ENCODE data around the gene MOB3B. TPM values are rescaled to one million over a fixed set of nuclear protein-coding genes. Genes with fewer than 3 reads are reported as not detected.

MOB3B gene
- total RNA-seq, 2 experiments from 2014 or later, result 0.05 to 0.13 TPM

DNA sequence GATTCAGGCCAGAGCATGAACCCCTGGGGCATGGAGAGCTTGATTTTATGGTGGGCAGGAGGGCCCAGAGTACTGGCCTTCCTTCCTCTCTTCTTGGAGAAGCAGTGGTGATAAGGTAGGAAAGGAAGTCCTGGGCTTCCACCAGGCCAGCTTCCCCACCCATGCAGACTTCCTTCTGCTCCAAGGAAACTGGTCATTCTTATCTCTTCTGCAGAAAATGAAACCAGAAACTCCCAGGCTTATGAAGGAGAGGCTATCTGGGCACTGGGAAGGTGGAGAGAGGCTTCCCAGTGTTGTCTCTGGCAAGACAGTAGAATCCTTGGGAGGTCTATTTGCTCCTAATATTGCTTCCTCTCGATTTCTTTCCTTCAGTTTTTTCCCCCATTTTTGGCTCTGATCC, 122.1 kb downstream of the MOB3B start:
- no peaks in the 10 kb centered on the region for H3K4me1 Mint-ChIP-seq
- POLR2A ChIA-PET, result no interaction called here
- DNase-seq, result no peak
- H3K27me3 Mint-ChIP-seq, result peaks cover 4% of the 10 kb centered on the region
- no peak overlapping the region for H3K27ac Mint-ChIP-seq
- CTCF ChIA-PET, result no interaction called here
- no peak overlapping the region for H3K4me3 Mint-ChIP-seq
- H3K36me3 Mint-ChIP-seq (ENCODE audit: low read depth), result no peaks in the 10 kb centered on the region
- H3K9me3 Mint-ChIP-seq, result no peaks in the 10 kb centered on the region

DNA sequence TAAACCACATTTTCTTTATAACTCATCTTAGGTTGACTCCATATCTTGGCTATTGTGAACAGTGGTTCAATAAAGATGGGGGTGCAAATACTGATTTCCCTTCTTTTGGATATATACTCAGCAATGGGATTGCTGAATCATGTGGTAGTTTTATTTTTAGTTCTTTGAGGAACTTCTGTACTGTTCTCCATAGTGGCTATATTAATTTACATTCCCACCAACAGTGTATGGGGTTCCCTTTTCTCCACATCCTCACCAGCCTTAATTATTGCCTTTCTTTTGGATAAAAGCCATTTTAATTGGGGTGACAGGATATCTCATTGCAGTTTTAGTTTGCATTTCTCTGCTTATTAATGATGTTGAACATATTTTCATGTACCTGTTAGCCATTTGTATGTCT, 125.0 kb downstream of the MOB3B start:
- ChIA-PET CTCF (no interaction called here), POLR2A (no interaction called here)
- no peaks in the 10 kb centered on the region for H3K9me3 Mint-ChIP-seq
- H3K4me1 Mint-ChIP-seq, result no peaks in the 10 kb centered on the region
- H3K27ac Mint-ChIP-seq, result no peak overlapping the region
- no peak overlapping the region for H3K4me3 Mint-ChIP-seq
- no peaks in the 10 kb centered on the region for H3K36me3 Mint-ChIP-seq (ENCODE audit: low read depth)
- no peak for DNase-seq
- peaks cover 4% of the 10 kb centered on the region for H3K27me3 Mint-ChIP-seq

DNA sequence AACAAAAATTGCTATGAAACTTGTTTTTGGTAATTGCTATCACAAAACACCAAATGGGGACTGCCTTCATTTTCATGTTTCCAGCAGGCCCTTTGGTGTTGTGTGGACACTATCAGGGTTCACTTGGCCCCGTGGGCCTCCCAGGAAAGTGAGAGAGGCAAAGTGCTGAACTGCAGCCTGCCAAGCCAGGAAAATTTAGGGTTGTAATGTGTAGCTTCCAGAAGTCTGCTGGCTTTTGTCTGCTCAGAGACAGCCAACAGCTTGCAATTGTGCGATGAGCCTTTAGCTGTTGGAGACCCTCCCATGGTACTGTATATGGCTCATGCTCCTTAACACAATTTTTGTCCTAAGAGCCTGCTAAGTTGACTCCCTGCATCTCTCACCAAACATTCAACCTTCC, 127.0 kb downstream of the MOB3B start:
- no peaks in the 10 kb centered on the region for H3K4me1 Mint-ChIP-seq
- H3K4me3 Mint-ChIP-seq, result no peak overlapping the region
- H3K27me3 Mint-ChIP-seq, result peaks cover 4% of the 10 kb centered on the region
- no peak for DNase-seq
- no peaks in the 10 kb centered on the region for H3K9me3 Mint-ChIP-seq
- no peaks in the 10 kb centered on the region for H3K36me3 Mint-ChIP-seq (ENCODE audit: low read depth)
- CTCF ChIA-PET, result no interaction called here
- POLR2A ChIA-PET, result no interaction called here
- H3K27ac Mint-ChIP-seq, result no peak overlapping the region

DNA sequence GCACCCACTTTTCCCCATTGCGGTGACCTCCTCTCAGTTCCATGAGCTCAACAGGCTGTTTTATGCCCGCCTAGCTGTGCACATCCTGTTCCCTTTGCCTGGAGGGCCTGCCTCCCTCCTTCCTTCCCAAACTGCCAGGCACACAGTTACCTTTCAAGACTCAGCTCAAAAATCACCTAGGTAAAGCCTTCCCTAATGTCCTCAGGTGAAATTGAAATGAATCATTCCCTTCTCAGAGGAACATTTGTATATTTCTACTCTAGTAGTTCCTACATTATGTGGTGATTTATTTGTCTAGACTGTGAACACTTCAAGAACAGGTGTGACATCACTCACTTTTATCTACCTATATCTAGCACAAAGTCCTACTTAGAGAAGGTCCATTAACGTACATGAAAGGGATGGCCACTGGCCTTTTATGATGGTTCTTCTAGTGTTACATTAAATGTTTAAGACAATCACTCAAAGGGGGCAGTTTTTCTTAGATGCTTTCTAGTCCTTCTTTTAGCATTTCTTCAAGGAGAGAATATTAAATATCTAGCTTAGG, 129.2 kb downstream of the MOB3B start:
- Mint-ChIP-seq H3K36me3 (ENCODE audit: low read depth) (no peaks in the 10 kb centered on the region), H3K27ac (no peak overlapping the region), H3K27me3 (peaks cover 9% of the 10 kb centered on the region), H3K9me3 (no peaks in the 10 kb centered on the region), H3K4me1 (no peaks in the 10 kb centered on the region), H3K4me3 (no peak overlapping the region)
- ChIA-PET POLR2A (no interaction called here), CTCF (no interaction called here)
- no peak for DNase-seq

DNA sequence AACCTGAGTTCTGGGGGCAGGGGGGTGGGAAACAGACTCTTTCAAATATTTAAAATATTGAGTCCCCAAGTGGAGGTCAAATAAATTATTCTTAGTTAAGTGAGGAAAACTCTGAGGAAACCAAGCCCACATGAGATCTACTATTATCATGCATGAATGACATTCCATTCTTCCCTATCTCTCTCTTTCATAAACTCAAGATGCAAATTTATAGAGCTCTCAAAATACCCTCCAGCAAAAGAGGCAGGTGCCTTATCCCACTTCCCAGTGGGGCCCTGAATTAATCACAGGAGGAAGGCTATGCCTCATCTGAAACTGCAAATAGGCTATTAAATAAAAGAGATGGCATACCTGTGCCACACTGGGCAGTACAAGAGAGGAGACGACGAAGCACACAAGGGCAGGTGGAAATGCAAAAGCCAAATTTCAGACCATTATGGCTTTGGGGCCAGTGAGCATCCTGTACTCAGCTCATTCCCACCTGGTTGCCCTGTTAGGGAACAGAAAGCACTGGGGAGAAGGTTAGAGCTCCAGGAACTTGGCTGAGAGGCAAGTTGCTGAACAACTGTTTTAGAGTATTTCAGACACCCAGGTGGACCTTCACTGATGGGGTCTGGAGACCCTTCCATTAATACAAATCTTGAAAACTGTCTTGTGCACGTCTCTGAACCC, 130.5 kb downstream of the MOB3B start:
- no peak overlapping the region for H3K27ac Mint-ChIP-seq
- ChIA-PET CTCF (no interaction called here), POLR2A (no interaction called here)
- H3K9me3 Mint-ChIP-seq, result no peaks in the 10 kb centered on the region
- H3K36me3 Mint-ChIP-seq (ENCODE audit: low read depth), result no peaks in the 10 kb centered on the region
- no peaks in the 10 kb centered on the region for H3K4me1 Mint-ChIP-seq
- no peak overlapping the region for H3K4me3 Mint-ChIP-seq
- H3K27me3 Mint-ChIP-seq, result peaks cover 12% of the 10 kb centered on the region
- DNase-seq, result no peak

DNA sequence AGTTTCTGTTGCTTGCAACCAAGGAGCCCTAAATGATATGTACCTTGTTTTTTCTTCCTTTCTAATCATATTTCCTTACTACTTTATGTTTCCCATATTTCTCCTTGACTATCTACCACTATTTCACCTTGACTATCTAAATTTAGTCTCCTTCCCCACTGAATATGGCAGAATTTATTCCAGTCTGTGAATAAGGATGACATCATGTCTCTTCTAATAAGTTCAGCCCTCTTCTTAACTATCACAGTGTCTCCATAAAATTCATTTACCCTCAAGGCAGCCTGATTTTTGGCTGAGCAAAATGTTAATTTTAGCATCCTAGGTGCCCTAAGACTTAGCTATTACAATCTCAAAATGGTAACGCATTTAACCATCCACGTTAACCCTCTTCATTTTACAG, 133.1 kb downstream of the MOB3B start:
- H3K4me1 Mint-ChIP-seq, result no peaks in the 10 kb centered on the region
- CTCF ChIA-PET, result no interaction called here
- H3K27ac Mint-ChIP-seq, result no peak overlapping the region
- H3K36me3 Mint-ChIP-seq (ENCODE audit: low read depth), result no peaks in the 10 kb centered on the region
- H3K27me3 Mint-ChIP-seq, result peaks cover 21% of the 10 kb centered on the region
- H3K4me3 Mint-ChIP-seq, result no peak overlapping the region
- no peak for DNase-seq
- POLR2A ChIA-PET, result no interaction called here
- no peaks in the 10 kb centered on the region for H3K9me3 Mint-ChIP-seq

DNA sequence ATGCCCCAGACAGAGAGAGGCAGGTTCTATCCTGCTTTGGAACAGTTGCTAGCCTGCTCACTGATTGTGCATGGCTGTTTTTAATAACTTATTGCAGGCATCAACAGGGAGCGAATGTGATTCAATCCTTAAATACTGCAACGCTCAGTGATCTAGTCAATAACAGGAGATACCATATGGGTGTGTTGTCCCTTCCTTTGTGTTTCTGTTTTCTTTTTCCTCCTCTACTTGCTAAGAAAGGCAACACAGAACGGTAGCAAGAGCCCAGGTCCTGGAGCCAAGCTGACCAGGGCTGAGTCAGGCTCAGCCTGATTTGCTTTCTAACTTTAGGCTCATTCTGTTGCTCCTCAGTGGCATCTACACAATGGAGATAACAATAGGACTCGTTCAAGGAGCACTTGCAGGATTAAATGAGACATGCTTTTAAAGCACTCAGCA, 134.1 kb downstream of the MOB3B start:
- POLR2A ChIA-PET, result no interaction called here
- Mint-ChIP-seq H3K4me1 (no peaks in the 10 kb centered on the region), H3K36me3 (ENCODE audit: low read depth) (no peaks in the 10 kb centered on the region), H3K27me3 (peaks cover 21% of the 10 kb centered on the region), H3K27ac (no peak overlapping the region), H3K4me3 (no peak overlapping the region), H3K9me3 (no peaks in the 10 kb centered on the region)
- DNase-seq, result no peak
- CTCF ChIA-PET, result no interaction called here

DNA sequence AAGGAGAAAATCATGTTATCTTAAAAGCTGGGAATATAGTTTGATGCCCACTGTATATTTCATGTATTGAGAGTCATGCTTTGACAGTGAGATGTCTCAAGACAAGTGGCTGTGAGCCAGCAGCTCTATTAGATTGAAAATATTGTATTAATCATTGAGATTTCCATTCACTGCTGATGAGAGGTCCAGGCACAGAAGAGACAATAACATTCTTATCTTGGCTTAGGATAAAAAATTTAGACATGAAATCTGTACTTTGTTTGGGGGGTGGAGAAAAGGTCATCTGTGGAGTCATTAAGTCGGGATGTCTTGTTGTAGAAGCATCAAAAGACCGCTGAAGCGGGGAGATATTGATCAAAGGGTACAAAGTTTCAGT, 134.8 kb downstream of the MOB3B start:
- H3K27me3 Mint-ChIP-seq, result peaks cover 23% of the 10 kb centered on the region
- POLR2A ChIA-PET, result no interaction called here
- no peak overlapping the region for H3K27ac Mint-ChIP-seq
- CTCF ChIA-PET, result no interaction called here
- no peak for DNase-seq
- no peaks in the 10 kb centered on the region for H3K9me3 Mint-ChIP-seq
- no peaks in the 10 kb centered on the region for H3K36me3 Mint-ChIP-seq (ENCODE audit: low read depth)
- no peaks in the 10 kb centered on the region for H3K4me1 Mint-ChIP-seq
- H3K4me3 Mint-ChIP-seq, result no peak overlapping the region

DNA sequence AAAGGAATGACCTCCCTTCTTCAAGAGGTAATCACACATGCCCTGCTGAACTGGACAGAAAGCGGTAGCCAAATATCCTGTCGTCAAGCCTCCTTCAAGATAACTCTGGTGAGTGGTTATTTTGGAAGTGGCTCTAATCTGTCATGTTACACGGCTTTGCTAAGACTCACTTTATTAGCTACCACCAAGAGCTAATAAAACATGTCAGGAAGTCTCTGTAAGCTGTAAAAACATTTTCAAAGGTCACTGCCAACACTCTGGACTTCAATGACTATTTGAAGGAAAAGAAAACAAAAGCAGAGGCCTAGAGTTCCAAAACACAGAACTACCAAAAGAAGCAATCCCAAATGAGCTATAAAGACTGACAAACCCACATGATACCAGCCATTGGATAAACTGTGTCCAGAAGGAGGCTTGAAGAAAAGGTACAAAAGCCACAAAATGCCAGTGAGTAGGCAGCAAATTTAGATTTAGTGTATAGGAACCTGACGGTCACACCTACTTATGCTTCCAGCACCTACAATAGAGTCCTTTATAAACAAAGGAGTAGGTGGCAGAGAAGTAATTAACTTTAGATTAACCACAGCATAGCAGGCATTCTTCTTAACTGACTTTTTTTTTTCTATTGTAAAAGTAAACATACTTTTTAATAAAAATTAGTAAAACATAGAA, 135.3 kb downstream of the MOB3B start:
- POLR2A ChIA-PET, result no interaction called here
- Mint-ChIP-seq H3K4me1 (no peaks in the 10 kb centered on the region), H3K36me3 (ENCODE audit: low read depth) (no peaks in the 10 kb centered on the region), H3K4me3 (no peak overlapping the region), H3K27me3 (peaks cover 25% of the 10 kb centered on the region), H3K27ac (no peak overlapping the region), H3K9me3 (no peaks in the 10 kb centered on the region)
- DNase-seq, result no peak
- CTCF ChIA-PET, result no interaction called here

DNA sequence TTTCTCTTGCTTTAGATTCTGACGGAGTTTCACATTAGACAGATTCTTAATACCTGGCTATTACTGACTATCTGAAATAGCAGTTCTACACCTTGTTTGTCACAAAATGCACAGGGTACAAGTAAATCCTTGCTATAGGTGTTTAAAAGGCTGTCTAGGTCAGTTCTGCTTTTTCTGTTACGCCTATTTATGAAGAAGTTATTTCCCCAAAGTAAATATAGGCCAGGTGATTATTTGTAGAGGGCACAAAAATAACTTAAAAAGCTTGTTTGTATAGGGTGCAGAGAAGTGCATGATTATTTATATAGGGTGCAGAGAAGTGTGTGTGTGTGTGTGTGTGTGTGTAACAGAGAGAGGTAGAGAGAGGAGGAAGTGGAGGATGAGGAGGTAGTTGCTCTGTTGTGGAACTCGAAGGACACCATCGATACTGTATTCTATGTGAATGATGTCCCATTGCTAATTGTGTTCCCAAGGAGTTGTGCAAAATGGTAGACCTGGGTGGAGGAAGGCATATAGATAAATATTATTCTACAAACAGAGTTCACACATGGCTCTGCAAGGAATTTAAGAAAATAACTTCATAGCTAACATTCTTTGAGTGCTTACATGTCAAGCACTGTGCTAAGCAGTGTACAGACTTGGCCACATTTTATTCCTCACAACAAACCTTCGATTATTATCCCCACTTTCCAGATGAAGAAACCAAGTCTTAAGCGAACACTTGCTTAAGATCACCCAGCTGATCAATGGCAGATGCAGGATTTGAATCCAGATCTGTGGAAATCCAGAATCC, 136.4 kb downstream of the MOB3B start:
- no peaks in the 10 kb centered on the region for H3K9me3 Mint-ChIP-seq
- no peak overlapping the region for H3K27ac Mint-ChIP-seq
- no peak overlapping the region for H3K4me3 Mint-ChIP-seq
- ChIA-PET POLR2A (no interaction called here), CTCF (no interaction called here)
- no peak for DNase-seq
- no peaks in the 10 kb centered on the region for H3K4me1 Mint-ChIP-seq
- peaks cover 27% of the 10 kb centered on the region for H3K27me3 Mint-ChIP-seq
- H3K36me3 Mint-ChIP-seq (ENCODE audit: low read depth), result no peaks in the 10 kb centered on the region

DNA sequence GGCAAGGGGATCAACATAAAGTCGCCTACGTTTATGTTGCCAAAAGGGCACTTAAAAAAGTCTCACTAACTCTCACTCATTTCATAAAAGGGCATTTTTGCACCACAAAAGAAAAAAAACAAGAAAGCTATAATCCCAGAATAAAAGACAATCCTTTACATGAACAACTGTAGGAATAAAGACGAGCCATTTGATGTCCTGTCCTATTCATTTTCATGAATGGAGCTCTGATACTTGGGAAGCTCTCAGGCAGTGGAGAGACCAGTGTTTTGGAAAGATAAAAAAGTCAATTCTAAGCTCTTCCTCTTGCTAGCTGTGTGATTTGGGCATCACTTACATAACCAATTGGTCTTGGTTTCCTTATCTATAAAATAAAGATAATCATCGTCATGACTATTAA, 137.2 kb downstream of the MOB3B start:
- CTCF ChIA-PET, result no interaction called here
- Mint-ChIP-seq H3K27me3 (peaks cover 27% of the 10 kb centered on the region), H3K9me3 (no peaks in the 10 kb centered on the region), H3K27ac (no peak overlapping the region), H3K4me1 (no peaks in the 10 kb centered on the region), H3K36me3 (ENCODE audit: low read depth) (no peaks in the 10 kb centered on the region), H3K4me3 (no peak overlapping the region)
- DNase-seq, result no peak
- POLR2A ChIA-PET, result no interaction called here

DNA sequence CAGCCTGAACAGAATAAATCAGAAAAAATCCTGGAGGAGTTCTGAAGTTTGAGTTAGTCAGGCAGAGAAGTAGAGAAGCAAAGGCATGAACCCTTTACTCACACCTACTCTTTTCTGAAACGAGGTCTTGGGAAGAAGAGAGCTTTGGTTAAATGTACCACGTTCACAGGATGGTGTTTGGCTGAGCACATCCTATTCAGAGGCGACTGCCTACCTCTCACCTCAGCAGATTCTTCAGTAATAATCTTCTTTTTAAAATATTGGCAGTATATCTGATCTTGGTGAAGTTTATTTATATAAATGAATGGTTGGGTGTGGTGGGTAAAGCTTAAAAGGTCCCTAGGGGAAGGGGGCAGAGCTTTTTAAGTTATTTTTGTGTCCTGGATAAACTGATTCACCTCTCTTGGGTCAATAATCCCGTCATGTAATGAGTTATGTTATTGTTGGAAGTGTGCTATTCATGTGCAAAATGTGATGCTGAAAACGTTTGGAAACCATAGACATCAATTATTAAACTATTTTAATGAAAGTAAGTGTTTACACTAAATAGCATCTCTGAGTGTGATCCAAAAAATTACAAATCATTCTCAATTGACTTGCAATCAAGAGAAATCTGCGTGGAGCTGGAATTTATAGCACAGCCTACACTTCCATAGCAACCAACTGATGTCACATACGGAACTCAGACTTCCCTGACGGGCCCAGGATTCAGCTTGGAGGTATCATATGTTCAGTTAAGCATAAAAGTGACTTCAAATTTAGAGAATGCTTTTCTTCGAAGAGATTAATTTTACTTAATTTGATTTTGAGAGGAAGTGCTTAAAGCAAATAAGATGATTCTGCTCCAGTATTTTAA, 138.3 kb downstream of the MOB3B start:
- Mint-ChIP-seq H3K9me3 (no peaks in the 10 kb centered on the region), H3K4me3 (no peak overlapping the region), H3K27me3 (peaks cover 25% of the 10 kb centered on the region), H3K36me3 (ENCODE audit: low read depth) (no peaks in the 10 kb centered on the region), H3K27ac (no peak overlapping the region), H3K4me1 (no peaks in the 10 kb centered on the region)
- ChIA-PET CTCF (interaction anchor here (1.0 kb wide), 1 partner anchor 138 kb away, joined by 3 read pairs; the partner anchor contains the start of gene MOB3B), POLR2A (no interaction called here)
- no peak for DNase-seq

DNA sequence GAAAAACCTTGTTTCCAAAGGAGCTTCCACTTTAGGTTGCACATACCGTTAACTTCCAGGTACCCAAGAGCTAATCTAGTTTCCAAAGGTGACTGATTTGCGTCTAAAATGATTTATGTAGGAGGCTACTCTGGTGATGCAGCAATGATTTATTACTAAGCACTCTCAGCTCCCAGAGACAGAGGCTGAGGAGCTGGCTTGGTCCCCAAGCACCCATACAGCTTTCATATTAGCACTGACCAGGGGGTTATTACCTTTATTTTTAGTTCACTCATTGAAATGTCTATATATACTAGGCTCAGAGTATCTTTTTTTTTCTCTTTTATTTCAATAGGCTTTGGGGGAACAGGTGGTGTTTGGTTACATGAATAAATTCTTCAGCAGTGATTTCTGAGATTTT, 141.5 kb downstream of the MOB3B start:
- no peaks in the 10 kb centered on the region for H3K36me3 Mint-ChIP-seq (ENCODE audit: low read depth)
- no peak overlapping the region for H3K4me3 Mint-ChIP-seq
- H3K27ac Mint-ChIP-seq, result no peak overlapping the region
- no peaks in the 10 kb centered on the region for H3K9me3 Mint-ChIP-seq
- ChIA-PET CTCF (no interaction called here), POLR2A (no interaction called here)
- H3K4me1 Mint-ChIP-seq, result no peaks in the 10 kb centered on the region
- no peak for DNase-seq
- H3K27me3 Mint-ChIP-seq, result peaks cover 26% of the 10 kb centered on the region

Data from activated CD4-positive, alpha-beta memory T cell treated with anti-CD3 and anti-CD28 coated beads, Interleukin-2, amount 10 ng/mL, durations not matched to agents 7 days and 5 days (primary cell).